Measurements from ENCODE around the gene CYP4F2. TPM values are rescaled to one million over a fixed set of nuclear protein-coding genes. Genes with fewer than 3 reads are reported as not detected.
"Not testable (repeated sequence)": the region's sequence is repeated elsewhere in the genome, so short reads cannot be mapped to it uniquely, and the experiment has no call there.

The CYP4F2 gene
- total and polyA plus RNA-seq, 4 donors = 7.7 to 186 (median 85.2) TPM

DNA sequence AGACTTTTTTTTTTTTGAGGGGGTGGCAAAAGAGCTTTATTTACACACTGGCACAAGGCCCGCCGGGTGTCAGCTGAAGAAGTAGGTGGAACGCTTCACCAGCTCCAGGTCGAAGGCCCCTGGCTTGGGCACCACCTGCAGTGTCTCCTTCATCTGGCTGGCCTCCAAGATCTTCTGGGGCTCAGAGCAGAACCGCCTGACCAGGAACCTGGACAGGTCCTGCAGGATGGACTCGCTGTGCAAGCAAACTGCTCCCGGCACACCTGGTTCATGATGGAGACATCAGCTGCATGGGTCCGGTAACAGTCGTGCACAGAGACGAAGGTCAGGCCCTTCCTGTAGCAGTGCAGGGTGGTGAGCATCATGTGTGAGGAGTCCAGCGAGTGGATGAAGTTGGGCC is 4.4 kb upstream of the CYP4F2 start:
- Histone ChIP-seq H3K4me1 (ENCODE audit: control insufficient read depth in 4 of 4, insufficient read depth in 4 of 4, low read length in 3 of 4) (peaks cover 0 to 12% (median 3%) of the 10 kb centered on the region in 4 donors), H3K9me3 (ENCODE audit: control insufficient read depth in 4 of 4, low read length in 3 of 4) (no peaks in the 10 kb centered on the region), H3K4me3 (ENCODE audit: low read depth in 1 of 3, low read length in 3 of 3) (no peak overlapping the region), H3K27me3 (ENCODE audit: control insufficient read depth in 4 of 4, insufficient read depth in 4 of 4, low read length in 3 of 4) (no peaks in the 10 kb centered on the region), H3K27ac (ENCODE audit: low read depth in 1 of 2, low read length in 2 of 2) (no peak overlapping the region), H3K9ac (ENCODE audit: low read depth in 1 of 2, low read length in 2 of 2) (no peak overlapping the region), H3K36me3 (ENCODE audit: control insufficient read depth in 4 of 4, insufficient read depth in 3 of 4, low read depth in 1 of 4, low read length in 3 of 4) (no peaks in the 10 kb centered on the region)
- DNase-seq (ENCODE audit: low spot score) = no peak
- 59% methylated on average over 11 of the region's 11 CpGs for WGBS
- TF ChIP-seq, protein P1, sequence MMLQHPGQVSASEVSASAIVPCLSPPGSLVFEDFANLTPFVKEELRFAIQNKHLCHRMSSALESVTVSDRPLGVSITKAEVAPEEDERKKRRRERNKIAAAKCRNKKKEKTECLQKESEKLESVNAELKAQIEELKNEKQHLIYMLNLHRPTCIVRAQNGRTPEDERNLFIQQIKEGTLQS (IDR thresholded peaks at IDR 0.05) = no peak
- no peak for TF ChIP-seq YY1 (IDR thresholded peaks at IDR 0.05)
- TF ChIP-seq HNF4A (conservative IDR thresholded peaks at IDR 0.05) = no peak
- no peak for TF ChIP-seq TAF1 (conservative IDR thresholded peaks at IDR 0.05)
- TF ChIP-seq RXRA (IDR thresholded peaks at IDR 0.05) = no peak
- TF ChIP-seq FOXA2 (IDR thresholded peaks at IDR 0.05) = no peak
- no peak for TF ChIP-seq FOXA1 (IDR thresholded peaks at IDR 0.05)
- TF ChIP-seq SP1 (IDR thresholded peaks at IDR 0.05) = no peak
- TF ChIP-seq REST (IDR thresholded peaks at IDR 0.05) = no peak
- no peak for TF ChIP-seq ZBTB33 (IDR thresholded peaks at IDR 0.05)
- no peak for TF ChIP-seq HNF4G (IDR thresholded peaks at IDR 0.05)
- TF ChIP-seq RAD21 (IDR thresholded peaks at IDR 0.05) = no peak
- no peak for TF ChIP-seq CTCF (IDR thresholded peaks at IDR 0.05; ENCODE audit: low read depth, low read length, missing input control)
- TF ChIP-seq EGR1 (IDR thresholded peaks at IDR 0.05; ENCODE audit: low read depth in 2 of 2) = no peak
- TF ChIP-seq, protein P2, sequence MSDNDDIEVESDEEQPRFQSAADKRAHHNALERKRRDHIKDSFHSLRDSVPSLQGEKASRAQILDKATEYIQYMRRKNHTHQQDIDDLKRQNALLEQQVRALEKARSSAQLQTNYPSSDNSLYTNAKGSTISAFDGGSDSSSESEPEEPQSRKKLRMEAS (IDR thresholded peaks at IDR 0.05) = no peak
- TF ChIP-seq GABPA (IDR thresholded peaks at IDR 0.05 in 1 of 2, conservative IDR thresholded peaks at IDR 0.05 in 1 of 2) = no peak
- TF ChIP-seq NR2F2 (IDR thresholded peaks at IDR 0.05) = no peak

GRCh38 chr19:15900504-15900903 is 2.6 kb upstream of the CYP4F2 start:
- no peaks in the 10 kb centered on the region for H3K36me3 ChIP-seq (ENCODE audit: control insufficient read depth in 4 of 4, insufficient read depth in 3 of 4, low read depth in 1 of 4, low read length in 3 of 4)
- no peaks in the 10 kb centered on the region for H3K9me3 ChIP-seq (ENCODE audit: control insufficient read depth in 4 of 4, low read length in 3 of 4)
- no peak for DNase-seq (ENCODE audit: low spot score)
- no peak overlapping the region for H3K4me3 ChIP-seq (ENCODE audit: low read depth in 1 of 3, low read length in 3 of 3)
- WGBS = 83% methylated on average over 11 of the region's 11 CpGs
- no peaks in the 10 kb centered on the region for H3K27me3 ChIP-seq (ENCODE audit: control insufficient read depth in 4 of 4, insufficient read depth in 4 of 4, low read length in 3 of 4)
- peaks cover 3 to 23% (median 10%) of the 10 kb centered on the region in 4 donors for H3K4me1 ChIP-seq (ENCODE audit: control insufficient read depth in 4 of 4, insufficient read depth in 4 of 4, low read length in 3 of 4)
- H3K27ac ChIP-seq (ENCODE audit: low read depth in 1 of 2, low read length in 2 of 2) = no peak overlapping the region
- no peak overlapping the region for H3K9ac ChIP-seq (ENCODE audit: low read depth in 1 of 2, low read length in 2 of 2)
- TF ChIP-seq SP1 (IDR thresholded peaks at IDR 0.05) = no peak
- TF ChIP-seq FOXA2 (IDR thresholded peaks at IDR 0.05) = no peak
- TF ChIP-seq, protein P1 (IDR thresholded peaks at IDR 0.05) = no peak
- no peak for TF ChIP-seq HNF4A (conservative IDR thresholded peaks at IDR 0.05)
- TF ChIP-seq ZBTB33 (IDR thresholded peaks at IDR 0.05) = no peak

DNA sequence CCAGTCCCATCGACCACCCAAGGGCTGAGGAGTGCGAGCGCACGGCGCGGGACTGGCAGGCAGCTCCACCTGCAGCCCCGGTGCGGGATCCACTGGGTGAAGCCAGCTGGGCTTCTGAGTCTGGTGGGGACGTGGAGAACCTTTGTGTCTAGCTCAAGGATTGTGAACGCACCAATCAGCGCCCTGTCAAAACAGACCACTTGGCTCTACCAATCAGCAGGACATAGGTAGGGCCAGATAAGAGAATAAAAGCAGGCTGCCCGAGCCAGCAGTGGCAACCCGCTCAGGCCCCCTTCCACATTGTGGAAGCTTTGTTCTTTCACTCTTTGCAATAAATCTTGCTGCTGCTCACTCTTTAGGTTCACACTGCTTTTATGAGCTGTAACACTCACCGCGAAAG is 2.2 kb upstream of the CYP4F2 start:
- 65% methylated on average over 15 of the region's 15 CpGs for WGBS
- not testable (repeated sequence) for H3K27ac ChIP-seq (ENCODE audit: low read depth in 1 of 2, low read length in 2 of 2); H3K36me3 ChIP-seq (ENCODE audit: control insufficient read depth in 4 of 4, insufficient read depth in 3 of 4, low read depth in 1 of 4, low read length in 3 of 4); H3K27me3 ChIP-seq (ENCODE audit: control insufficient read depth in 4 of 4, insufficient read depth in 4 of 4, low read length in 3 of 4); H3K9ac ChIP-seq (ENCODE audit: low read depth in 1 of 2, low read length in 2 of 2); H3K4me3 ChIP-seq (ENCODE audit: low read depth in 1 of 3, low read length in 3 of 3); H3K9me3 ChIP-seq (ENCODE audit: control insufficient read depth in 4 of 4, low read length in 3 of 4); DNase-seq (ENCODE audit: low spot score)
- peaks cover 4 to 23% (median 10%) of the 10 kb centered on the region in 4 donors for H3K4me1 ChIP-seq (ENCODE audit: control insufficient read depth in 4 of 4, insufficient read depth in 4 of 4, low read length in 3 of 4)

Data from liver (tissue), 9 donors.